Naive thymus-derived CD8-positive, alpha-beta T cell (primary cell): ENCODE measurements around the gene RPGRIP1. TPM values are rescaled to one million over a fixed set of nuclear protein-coding genes. Genes with fewer than 3 reads are reported as not detected.
"Not testable (repeated sequence)": the region's sequence is repeated elsewhere in the genome, so short reads cannot be mapped to it uniquely, and the experiment has no call there.

ENCODE experiments used
- ATAC-seq, 2 donors: fragments of 150-1000 bp; cut with Tn5 transposase in 1 of 2; sonication (Bioruptor Pico), chemical (Tn5 transposase) in 1 of 2; 1 replicate in 1 of 2; 2 replicates in 1 of 2; pipeline ENCODE4 v1.10.0; 2021; ENCODE audit warnings: mild to moderate bottlenecking in 2 of 2, moderate library complexity in 2 of 2
- POLR2A ChIA-PET: fragments of 350-600 bp; sonication (Branson Sonifier 250); formaldehyde crosslinking; loops from one replicate; lab custom pipeline; 2021; ENCODE audit warnings: antibody characterized with exemption; lab: Charles Lee
- DNase-seq, 10 donors: peaks; one replicate each; pipeline versions ENCODE4 v3.0.0 to v3.0.0-alpha.2; 2020 to 2022
- H3K27ac Mint-ChIP-seq, 10 donors: one replicate each; pipeline ENCODE4 v1.8.0; 2020 to 2022; ENCODE audit warnings: mild to moderate bottlenecking in 10 of 10, mixed read lengths in 10 of 10, moderate library complexity in 4 of 10, inconsistent platforms in 1 of 10
- H3K27me3 Mint-ChIP-seq, 5 donors: one replicate each; pipeline ENCODE4 v1.8.0; 2021 to 2022; ENCODE audit warnings: mixed read lengths in 5 of 5
- H3K36me3 Mint-ChIP-seq, 3 donors: one replicate each; pipeline ENCODE4 v1.8.0; 2020 to 2022; ENCODE audit warnings: mixed read lengths in 3 of 3, mild to moderate bottlenecking in 2 of 3, inconsistent platforms in 1 of 3
- H3K4me1 Mint-ChIP-seq, 4 donors: one replicate each; pipeline ENCODE4 v1.8.0; 2021 to 2022; ENCODE audit warnings: mixed read lengths in 4 of 4
- H3K4me3 Mint-ChIP-seq, 10 donors: one replicate each; pipeline ENCODE4 v1.8.0; 2020 to 2022; ENCODE audit warnings: mild to moderate bottlenecking in 10 of 10, mixed read lengths in 10 of 10, moderate library complexity in 6 of 10, inconsistent platforms in 1 of 10
- H3K9me3 Mint-ChIP-seq, 9 donors: one replicate each; pipeline ENCODE4 v1.8.0; 2020 to 2022; ENCODE audit warnings: mixed read lengths in 9 of 9, mild to moderate bottlenecking in 3 of 9, inconsistent platforms in 1 of 9, moderate library complexity in 1 of 9
- polyA plus RNA-seq, 3 donors: library from polyadenylated mRNA; unstranded; fragments of 300-500 nt; fragmentation: Illumina TruSeq; gene quantifications; one replicate each; pipeline ENCODE4 v1.2.3, GENCODE V29; 2021
- total RNA-seq, 8 experiments: library from RNA in 2 of 8; stranded (reverse) in 2 of 8; gene quantifications; one replicate each; pipeline ENCODE4 v1.2.3 and lab custom pipeline; 2021 to 2026

RPGRIP1 gene
- total and polyA plus RNA-seq, 5 experiments from 2014 or later: 0.09 TPM; not detected in 4

GRCh38 chr14:21248739-21249411, 31.0 kb upstream of the RPGRIP1 start:
- DNase-seq: no peak
- ATAC-seq: no peak
- Mint-ChIP-seq H3K27me3 (no peaks in the 10 kb centered on the region), H3K4me3 (peak overlapping the region in 1 of 10 donors; percentile 9), H3K36me3 (peaks cover 7 to 96% (median 31%) of the 10 kb centered on the region in 3 donors), H3K27ac (peak overlapping the region in 3 of 10 donors; percentile 1 to 59 (median 3)), H3K9me3 (no peaks in the 10 kb centered on the region), H3K4me1 (peaks cover 24 to 82% (median 61%) of the 10 kb centered on the region in 4 donors)
- POLR2A ChIA-PET: no interaction called here

GRCh38 chr14:21251215-21251614, 28.7 kb upstream of the RPGRIP1 start:
- Mint-ChIP-seq H3K36me3 (peaks cover 7 to 98% (median 38%) of the 10 kb centered on the region in 3 donors), H3K9me3 (no peaks in the 10 kb centered on the region), H3K4me1 (peaks cover 21 to 85% (median 64%) of the 10 kb centered on the region in 4 donors), H3K27ac (peak overlapping the region in 8 of 10 donors; percentile 27 to 86 (median 59)), H3K4me3 (peak overlapping the region in 1 of 10 donors; percentile 39), H3K27me3 (no peaks in the 10 kb centered on the region)
- POLR2A ChIA-PET: interaction anchor here (0.6 to 1.2 kb wide), 2 partner anchors 17 to 60 kb away, joined by 3 to 5 read pairs; no protein-coding TSS in a partner anchor
- DNase-seq: no peak
- no peak for ATAC-seq

- H3K4me1 Mint-ChIP-seq: peaks cover 21 to 86% (median 64%) of the 10 kb centered on the region in 4 donors
- DNase-seq: no peak
- POLR2A ChIA-PET: no interaction called here
- no peaks in the 10 kb centered on the region for H3K27me3 Mint-ChIP-seq
- peak overlapping the region in 8 of 10 donors; percentile 34 to 85 (median 60) for H3K27ac Mint-ChIP-seq
- no peaks in the 10 kb centered on the region for H3K9me3 Mint-ChIP-seq
- peak overlapping the region in 8 of 10 donors; percentile 14 to 62 (median 38) for H3K4me3 Mint-ChIP-seq
- peaks cover 10 to 98% (median 42%) of the 10 kb centered on the region in 3 donors for H3K36me3 Mint-ChIP-seq
- ATAC-seq: no peak
These were observed 27.7 kb upstream of the RPGRIP1 start for GRCh38 chr14:21252149-21252548.

- Mint-ChIP-seq H3K27me3 (no peaks in the 10 kb centered on the region), H3K4me3 (peak overlapping the region in 9 of 10 donors; percentile 34 to 79 (median 67)), H3K36me3 (peaks cover 7 to 96% (median 29%) of the 10 kb centered on the region in 3 donors), H3K9me3 (no peaks in the 10 kb centered on the region), H3K27ac (peak overlapping the region in 9 of 10 donors; percentile 5 to 88 (median 60)), H3K4me1 (peaks cover 32 to 83% (median 68%) of the 10 kb centered on the region in 4 donors)
- no peak for ATAC-seq
- POLR2A ChIA-PET: interaction anchor here (0.6 to 1.6 kb wide), 3 partner anchors 9 to 200 kb away, joined by 3 to 4 read pairs (median 4); no protein-coding TSS in a partner anchor
- DNase-seq: peak in 1 of 10 donors; percentile 0
These were observed 24.3 kb upstream of the RPGRIP1 start for GRCh38 chr14:21255385-21256101.

- H3K9me3 Mint-ChIP-seq, ATAC-seq, H3K27me3 Mint-ChIP-seq: not testable (repeated sequence)
- Mint-ChIP-seq H3K4me3 (peak overlapping the region in 9 of 10 donors; percentile 34 to 80 (median 71)), H3K27ac (peak overlapping the region in 9 of 10 donors; percentile 5 to 88 (median 60)), H3K4me1 (peaks cover 31 to 84% (median 68%) of the 10 kb centered on the region in 4 donors), H3K36me3 (peaks cover 4 to 96% (median 26%) of the 10 kb centered on the region in 3 donors)
- POLR2A ChIA-PET: interaction anchor here (1.2 to 1.6 kb wide), 3 partner anchors 9 to 12 kb away, joined by 3 to 4 read pairs (median 4); no protein-coding TSS in a partner anchor
- DNase-seq: peak in 1 of 10 donors; percentile 2
These were observed 23.8 kb upstream of the RPGRIP1 start for GRCh38 chr14:21256102-21256447.

GRCh38 chr14:21256539-21257393, 23.1 kb upstream of the RPGRIP1 start:
- DNase-seq: peak in 1 of 10 donors; percentile 14
- POLR2A ChIA-PET: interaction anchor here (0.9 to 1.9 kb wide), 5 partner anchors 9 to 13 kb away, joined by 3 to 8 read pairs (median 4); no protein-coding TSS in a partner anchor
- peak overlapping the region; percentile 54 to 80 (median 73) for H3K4me3 Mint-ChIP-seq

GRCh38 chr14:21257394-21257909, 22.4 kb upstream of the RPGRIP1 start:
- POLR2A ChIA-PET: interaction anchor here (0.6 to 1.9 kb wide), 4 partner anchors 8 to 21 kb away, joined by 3 to 8 read pairs (median 4); no protein-coding TSS in a partner anchor
- peak overlapping the region; percentile 54 to 80 (median 73) for H3K4me3 Mint-ChIP-seq
- peaks cover 4 to 96% (median 25%) of the 10 kb centered on the region in 3 donors for H3K36me3 Mint-ChIP-seq
- DNase-seq (peak in 2 of 10 donors; percentile 4 to 29), ATAC-seq (peak in 1 of 2 donors; percentile 24)
- H3K4me1 Mint-ChIP-seq: peaks cover 33 to 85% (median 70%) of the 10 kb centered on the region in 4 donors
- no peaks in the 10 kb centered on the region for H3K27me3 Mint-ChIP-seq
- no peaks in the 10 kb centered on the region for H3K9me3 Mint-ChIP-seq
- peak overlapping the region; percentile 29 to 88 (median 72) for H3K27ac Mint-ChIP-seq

More at GRCh38 chr14:21256539-21257393, 23.1 kb upstream of the RPGRIP1 start:
- peak overlapping the region; percentile 29 to 88 (median 72) for H3K27ac Mint-ChIP-seq
- peaks cover 33 to 84% (median 70%) of the 10 kb centered on the region in 4 donors for H3K4me1 Mint-ChIP-seq
- H3K36me3 Mint-ChIP-seq: peaks cover 4 to 96% (median 21%) of the 10 kb centered on the region in 3 donors
- H3K9me3 Mint-ChIP-seq: no peaks in the 10 kb centered on the region
- H3K27me3 Mint-ChIP-seq: no peaks in the 10 kb centered on the region
- peak; percentile 18 to 22 for ATAC-seq

GRCh38 chr14:21258005-21258888, 21.6 kb upstream of the RPGRIP1 start:
- H3K36me3 Mint-ChIP-seq: peaks cover 4 to 96% (median 25%) of the 10 kb centered on the region in 3 donors
- peaks cover 35 to 88% (median 74%) of the 10 kb centered on the region in 4 donors for H3K4me1 Mint-ChIP-seq
- ATAC-seq (no peak), DNase-seq (peak in 2 of 10 donors; percentile 1 to 2)
- no peaks in the 10 kb centered on the region for H3K9me3 Mint-ChIP-seq
- POLR2A ChIA-PET: interaction anchor here (0.6 to 1.9 kb wide), 3 partner anchors 7 to 20 kb away, joined by 3 to 8 read pairs (median 4); no protein-coding TSS in a partner anchor
- peak overlapping the region; percentile 15 to 82 (median 44) for H3K27ac Mint-ChIP-seq
- H3K27me3 Mint-ChIP-seq: no peaks in the 10 kb centered on the region
- peak overlapping the region; percentile 8 to 80 (median 73) for H3K4me3 Mint-ChIP-seq

GRCh38 chr14:21258889-21259787, 20.7 kb upstream of the RPGRIP1 start:
- DNase-seq: peak in 2 of 10 donors; percentile 1 to 3
- POLR2A ChIA-PET: no interaction called here
- H3K9me3 Mint-ChIP-seq: no peaks in the 10 kb centered on the region
- ATAC-seq: no peak
- peak overlapping the region in 9 of 10 donors; percentile 2 to 71 (median 55) for H3K4me3 Mint-ChIP-seq
- H3K36me3 Mint-ChIP-seq: peaks cover 4 to 96% (median 33%) of the 10 kb centered on the region in 3 donors
- peaks cover 40 to 88% (median 80%) of the 10 kb centered on the region in 4 donors for H3K4me1 Mint-ChIP-seq
- no peaks in the 10 kb centered on the region for H3K27me3 Mint-ChIP-seq
- peak overlapping the region in 9 of 10 donors; percentile 1 to 82 (median 54) for H3K27ac Mint-ChIP-seq

- H3K9me3 Mint-ChIP-seq: no peaks in the 10 kb centered on the region
- peak overlapping the region in 3 of 10 donors; percentile 9 to 96 (median 88) for H3K27ac Mint-ChIP-seq
- H3K27me3 Mint-ChIP-seq: no peaks in the 10 kb centered on the region
- H3K36me3 Mint-ChIP-seq: peaks cover 4 to 97% (median 35%) of the 10 kb centered on the region in 3 donors
- DNase-seq: no peak
- ATAC-seq: no peak
- POLR2A ChIA-PET: interaction anchor here (0.5 kb wide), 1 partner anchor 1682 kb away, joined by 3 read pairs; no protein-coding TSS in a partner anchor
- H3K4me1 Mint-ChIP-seq: peaks cover 38 to 90% (median 83%) of the 10 kb centered on the region in 4 donors
- H3K4me3 Mint-ChIP-seq: peak overlapping the region in 6 of 10 donors; percentile 4 to 100 (median 47)
These were observed 18.1 kb upstream of the RPGRIP1 start for GRCh38 chr14:21261824-21262223.
